ENCODE results near the gene TIAM1.

Gene TIAM1

GRCh38 chr21:31201144-31201543 lies 142.9 kb downstream of the TIAM1 start:
- DNase-seq (ENCODE audit: low spot score) = no peak

GRCh38 chr21:31198575-31198974 lies 145.5 kb downstream of the TIAM1 start:
- peak; percentile 61 for DNase-seq (ENCODE audit: low spot score)

GRCh38 chr21:31196724-31197123 lies 147.3 kb downstream of the TIAM1 start:
- DNase-seq (ENCODE audit: low spot score) = no peak

GRCh38 chr21:31195334-31196015 lies 148.6 kb downstream of the TIAM1 start:
- DNase-seq (ENCODE audit: low spot score) = no peak

- no peak for DNase-seq (ENCODE audit: low spot score)
Observed at GRCh38 chr21:31194510-31195293, 149.4 kb downstream of the TIAM1 start.

- no peak for DNase-seq (ENCODE audit: low spot score)
Observed at GRCh38 chr21:31193761-31194160, 150.3 kb downstream of the TIAM1 start.

GRCh38 chr21:31191553-31191952 lies 152.5 kb downstream of the TIAM1 start:
- no peak for DNase-seq (ENCODE audit: low spot score)

GRCh38 chr21:31190516-31190915 lies 153.5 kb downstream of the TIAM1 start:
- DNase-seq (ENCODE audit: low spot score) = no peak

- DNase-seq (ENCODE audit: low spot score) = no peak
Observed at GRCh38 chr21:31187499-31187898, 156.6 kb downstream of the TIAM1 start.

- no peak for DNase-seq (ENCODE audit: low spot score)
Observed at GRCh38 chr21:31186916-31187315, 157.1 kb downstream of the TIAM1 start.

GRCh38 chr21:31185663-31186062 lies 158.4 kb downstream of the TIAM1 start:
- DNase-seq (ENCODE audit: low spot score) = no peak

GRCh38 chr21:31184876-31185275 lies 159.2 kb downstream of the TIAM1 start:
- DNase-seq (ENCODE audit: low spot score) = no peak

GRCh38 chr21:31184459-31184858 lies 159.6 kb downstream of the TIAM1 start:
- DNase-seq (ENCODE audit: low spot score) = no peak

GRCh38 chr21:31182231-31183140 lies 161.6 kb downstream of the TIAM1 start:
- no peak for DNase-seq (ENCODE audit: low spot score)

- no peak for DNase-seq (ENCODE audit: low spot score)
Observed at GRCh38 chr21:31181082-31181750, 162.8 kb downstream of the TIAM1 start.

- peak; percentile 44 for DNase-seq (ENCODE audit: low spot score)
Observed at GRCh38 chr21:31180256-31181081, 163.6 kb downstream of the TIAM1 start.

- DNase-seq (ENCODE audit: low spot score) = peak; percentile 55
Observed at GRCh38 chr21:31176725-31177124, 167.3 kb downstream of the TIAM1 start.

- DNase-seq (ENCODE audit: low spot score) = no peak
Observed at GRCh38 chr21:31176080-31176551, 167.9 kb downstream of the TIAM1 start.

GRCh38 chr21:31173881-31174555 lies 170.0 kb downstream of the TIAM1 start:
- DNase-seq (ENCODE audit: low spot score) = peak; percentile 8

GRCh38 chr21:31172328-31172727 lies 171.7 kb downstream of the TIAM1 start:
- no peak for DNase-seq (ENCODE audit: low spot score)

Data from kidney tubule cell (primary cell).